Measurements from ENCODE around the gene INTS6. TPM values are rescaled to one million over a fixed set of nuclear protein-coding genes. Genes with fewer than 3 reads are reported as not detected.

INTS6 gene
- 10 to 100 TPM; 22.4 to 35.0 (median 29.8) TPM for total RNA-seq

GRCh38 chr13:51452361-51453206 lies at the start of gene INTS6:
INTS6 (minus strand) TSS chr13:51453036; CDS start chr13:51452525, 511 bp downstream.
- Histone ChIP-seq H3K27ac (peak within 1 kb of the TSS; percentile 98 to 100 (median 99)), H3K4me1 (peaks cover 6 to 48% (median 14%) of the 10 kb centered on the region in 3 donors), H3K4me3 (peak within 1 kb of the TSS; percentile 96 to 98), H3K27me3 (no peaks in the 10 kb centered on the region), H3K9me3 (no peaks in the 10 kb centered on the region), H3K36me3 (peaks cover 0 to 43% of the 10 kb centered on the region in 2 donors)
- WGBS, 2 donors (ENCODE audit: low coverage in 1 of 2): no CpG with 5 or more reads among the region's 69 CpGs
- TF ChIP-seq CTCF (IDR thresholded peaks at IDR 0.05) (no peak), POLR2A (IDR thresholded peaks at IDR 0.05) (peak; percentile 99), POLR2AphosphoS5 (IDR thresholded peaks at IDR 0.05) (peak; percentile 100)
- peak; percentile 95 for ATAC-seq

- H3K27me3 ChIP-seq: no peaks in the 10 kb centered on the region
- no peak overlapping the region for H3K27ac ChIP-seq
- no peaks in the 10 kb centered on the region for H3K9me3 ChIP-seq
- no peak for TF ChIP-seq POLR2A (IDR thresholded peaks at IDR 0.05)
- TF ChIP-seq POLR2AphosphoS5 (IDR thresholded peaks at IDR 0.05): no peak
- TF ChIP-seq EP300 (IDR thresholded peaks at IDR 0.05): no peak
- TF ChIP-seq CTCF (IDR thresholded peaks at IDR 0.05): no peak
- H3K4me3 ChIP-seq: no peak overlapping the region
- no peaks in the 10 kb centered on the region for H3K4me1 ChIP-seq
- H3K36me3 ChIP-seq: no peaks in the 10 kb centered on the region
- no peak for ATAC-seq
Measured at GRCh38 chr13:51502153-51502651, 49.4 kb upstream of the INTS6 start.

GRCh38 chr13:51501592-51502152 lies 48.8 kb upstream of the INTS6 start:
- TF ChIP-seq CTCF (IDR thresholded peaks at IDR 0.05) (no peak), POLR2A (IDR thresholded peaks at IDR 0.05) (no peak), EP300 (IDR thresholded peaks at IDR 0.05) (no peak), POLR2AphosphoS5 (IDR thresholded peaks at IDR 0.05) (no peak)
- H3K27me3 ChIP-seq: no peaks in the 10 kb centered on the region
- no peak overlapping the region for H3K4me3 ChIP-seq
- H3K4me1 ChIP-seq: no peaks in the 10 kb centered on the region
- WGBS, 2 donors (ENCODE audit: low coverage in 1 of 2): 57 to 91% methylated on average over 1 of the region's 1 CpG
- no peaks in the 10 kb centered on the region for H3K9me3 ChIP-seq
- H3K36me3 ChIP-seq: no peaks in the 10 kb centered on the region
- no peak overlapping the region for H3K27ac ChIP-seq
- no peak for ATAC-seq

DNA sequence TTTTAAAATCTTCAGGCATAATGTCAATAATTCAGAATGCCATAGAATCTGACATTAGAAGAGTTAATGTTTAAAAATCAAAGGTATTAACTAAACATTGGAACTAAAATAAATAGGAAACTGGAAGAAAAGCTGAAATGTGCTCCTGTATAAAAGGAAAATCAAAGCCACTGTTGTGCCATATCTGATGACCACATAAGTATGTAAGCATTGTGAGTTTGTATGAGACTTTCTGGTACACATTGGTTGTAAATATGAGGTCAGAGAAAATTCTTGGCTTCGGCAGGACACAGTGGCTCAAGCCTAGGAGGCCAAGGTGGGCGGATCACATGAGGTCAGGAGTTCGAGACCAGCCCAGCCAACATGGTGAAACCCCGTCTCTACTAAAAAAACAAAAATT lies 48.3 kb upstream of the INTS6 start:
- Histone ChIP-seq H3K27ac (no peak overlapping the region), H3K9me3 (no peaks in the 10 kb centered on the region), H3K27me3 (no peaks in the 10 kb centered on the region), H3K4me3 (no peak overlapping the region), H3K36me3 (no peaks in the 10 kb centered on the region), H3K4me1 (no peaks in the 10 kb centered on the region)
- 73 to 79% methylated on average over 3 to 4 of the region's 4 CpGs for WGBS, 2 donors (ENCODE audit: low coverage in 1 of 2)
- TF ChIP-seq EP300 (IDR thresholded peaks at IDR 0.05) (no peak), CTCF (IDR thresholded peaks at IDR 0.05) (no peak), POLR2AphosphoS5 (IDR thresholded peaks at IDR 0.05) (no peak), POLR2A (IDR thresholded peaks at IDR 0.05) (no peak)
- ATAC-seq: no peak
